MCF 10A (cell line): ENCODE results near the gene PRRT1. TPM values are rescaled to one million over a fixed set of nuclear protein-coding genes. Genes with fewer than 3 reads are reported as not detected.

Experiments
- BruUV-seq: library from RNA; stranded (reverse); fragments of 400-500 nt; replicated peaks from 2 replicates; lab custom pipeline; 2021; lab: Mats Ljungman, UMichigan
- CTCF ChIA-PET: fragments of 300-600 bp; sonication (Branson Sonifier 250); formaldehyde crosslinking; extraction: SDS; loops from one replicate; lab custom pipeline; 2021; ENCODE audit warnings: antibody characterized with exemption, inconsistent platforms; lab: Yijun Ruan, JAX
- POLR2A ChIA-PET: fragments of 300-600, 350-650 bp; sonication (Branson Sonifier 250); formaldehyde crosslinking; extraction: SDS; loops from one replicate; lab custom pipeline; 2020; ENCODE audit warnings: antibody characterized with exemption, inconsistent platforms; lab: Yijun Ruan, JAX
- DNase-seq: peaks from one replicate; pipeline ENCODE4 v3.0.0-alpha.2; 2018; ENCODE audit not compliant: unreplicated experiment
- H3K27ac Mint-ChIP-seq: one replicate; pipeline ENCODE4 v1.8.0; 2022; ENCODE audit warnings: mild to moderate bottlenecking, low read depth, mixed read lengths; ENCODE audit not compliant: unreplicated experiment
- H3K27me3 Mint-ChIP-seq: one replicate; pipeline ENCODE4 v1.8.0; 2022; ENCODE audit warnings: mixed read lengths; ENCODE audit not compliant: insufficient read depth, unreplicated experiment
- H3K36me3 Mint-ChIP-seq: one replicate; pipeline ENCODE4 v1.8.0; 2022; ENCODE audit warnings: mild to moderate bottlenecking, moderate library complexity, mixed read lengths; ENCODE audit not compliant: insufficient read depth, unreplicated experiment
- H3K4me1 Mint-ChIP-seq: one replicate; pipeline ENCODE4 v1.8.0; 2022; ENCODE audit warnings: mixed read lengths; ENCODE audit not compliant: insufficient read depth, unreplicated experiment
- H3K4me3 Mint-ChIP-seq: one replicate; pipeline ENCODE4 v1.8.0; 2022; ENCODE audit warnings: mild to moderate bottlenecking, moderate library complexity, mixed read lengths; ENCODE audit not compliant: unreplicated experiment
- H3K9me3 Mint-ChIP-seq: one replicate; pipeline ENCODE4 v1.8.0; 2022; ENCODE audit warnings: mixed read lengths; ENCODE audit not compliant: unreplicated experiment
- intact Hi-C: fragments of 100-400 bp; cut with micrococcal nuclease; formaldehyde crosslinking; loops from 2 replicates; pipeline ENCODE4 v1.14.1; 2022
- total RNA-seq: library from RNA; stranded (reverse); gene quantifications from 2 replicates; pipeline ENCODE4 v1.2.3, GENCODE V29; 2022
- TF ChIP-seq, protein P1 (sequence below): fragments of 200-600 bp; IDR thresholded peaks from one replicate; pipeline ENCODE4 v1.8.0; 2022; ENCODE audit warnings: antibody characterized with exemption, mild to moderate bottlenecking; ENCODE audit not compliant: unreplicated experiment

Gene PRRT1
- total RNA-seq, 1 experiment from 2014 or later: 0.19 TPM

DNA sequence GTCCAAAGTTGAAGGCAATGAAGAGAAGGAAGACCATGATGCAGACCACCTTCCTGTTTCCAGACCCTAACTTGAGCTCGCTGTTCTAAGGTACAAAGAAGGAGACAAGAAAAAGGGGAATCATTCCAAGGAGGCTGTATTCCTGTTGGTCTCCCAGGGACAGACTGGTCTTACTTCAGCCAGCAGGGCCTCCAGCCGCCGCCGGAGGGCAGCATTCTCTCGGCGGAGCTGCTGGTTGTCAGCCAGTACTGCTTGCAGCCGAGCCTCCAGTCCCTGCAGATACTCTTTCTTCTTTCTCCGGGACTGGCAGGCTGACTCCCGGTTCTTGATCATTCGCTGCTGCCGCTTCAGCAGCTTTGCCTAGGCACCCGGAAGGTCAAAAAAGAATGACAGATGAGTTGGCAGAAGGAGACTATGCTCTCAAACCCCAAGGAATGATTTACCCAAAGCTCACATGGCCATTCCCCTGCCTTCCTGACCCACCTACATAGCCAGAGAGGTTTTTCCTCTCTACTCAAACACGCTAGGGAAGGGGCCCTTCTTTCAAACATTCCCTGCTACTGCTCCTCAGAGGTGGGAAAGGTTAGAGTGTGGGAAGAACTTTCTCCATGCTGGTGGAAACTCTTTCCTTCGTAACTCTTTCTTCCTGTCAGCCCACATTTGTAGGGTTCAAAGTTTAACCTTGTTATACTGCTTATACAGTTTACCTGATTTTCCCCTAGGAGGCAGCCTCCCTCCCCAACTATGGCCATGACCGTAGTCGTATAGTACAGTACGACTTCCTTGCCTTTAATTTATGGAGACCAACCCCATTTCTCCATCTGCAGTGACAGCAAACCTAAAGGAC is 32.7 kb downstream of the PRRT1 start:
- H3K27ac Mint-ChIP-seq: no peak overlapping the region
- CTCF ChIA-PET: interaction anchor here (0.6 to 3.4 kb wide), 32 partner anchors 8 to 680 kb away, joined by 3 to 31 read pairs (median 4); partner anchors contain the start of genes AGPAT1, DDAH2, EGFL8 and FKBPL
- intact Hi-C loops: loop anchor here (1.0 to 5.0 kb wide), 3 partner anchors 35 to 128 kb away; partner anchors contain the start of gene PPT2
- peaks cover 28% of the 10 kb centered on the region for H3K4me1 Mint-ChIP-seq
- H3K36me3 Mint-ChIP-seq: peaks cover 77% of the 10 kb centered on the region
- H3K9me3 Mint-ChIP-seq: no peaks in the 10 kb centered on the region
- DNase-seq: peak; percentile 77
- TF ChIP-seq, protein P1, sequence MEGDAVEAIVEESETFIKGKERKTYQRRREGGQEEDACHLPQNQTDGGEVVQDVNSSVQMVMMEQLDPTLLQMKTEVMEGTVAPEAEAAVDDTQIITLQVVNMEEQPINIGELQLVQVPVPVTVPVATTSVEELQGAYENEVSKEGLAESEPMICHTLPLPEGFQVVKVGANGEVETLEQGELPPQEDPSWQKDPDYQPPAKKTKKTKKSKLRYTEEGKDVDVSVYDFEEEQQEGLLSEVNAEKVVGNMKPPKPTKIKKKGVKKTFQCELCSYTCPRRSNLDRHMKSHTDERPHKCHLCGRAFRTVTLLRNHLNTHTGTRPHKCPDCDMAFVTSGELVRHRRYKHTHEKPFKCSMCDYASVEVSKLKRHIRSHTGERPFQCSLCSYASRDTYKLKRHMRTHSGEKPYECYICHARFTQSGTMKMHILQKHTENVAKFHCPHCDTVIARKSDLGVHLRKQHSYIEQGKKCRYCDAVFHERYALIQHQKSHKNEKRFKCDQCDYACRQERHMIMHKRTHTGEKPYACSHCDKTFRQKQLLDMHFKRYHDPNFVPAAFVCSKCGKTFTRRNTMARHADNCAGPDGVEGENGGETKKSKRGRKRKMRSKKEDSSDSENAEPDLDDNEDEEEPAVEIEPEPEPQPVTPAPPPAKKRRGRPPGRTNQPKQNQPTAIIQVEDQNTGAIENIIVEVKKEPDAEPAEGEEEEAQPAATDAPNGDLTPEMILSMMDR: peak; percentile 91
- no peak overlapping the region for H3K4me3 Mint-ChIP-seq
- POLR2A ChIA-PET: interaction anchor here (0.7 to 3.8 kb wide), 9 partner anchors 9 to 853 kb away, joined by 3 to 34 read pairs (median 3); partner anchors contain the start of genes ATF6B, FKBPL and MICB
- no TSS peak for BruUV-seq
- no peaks in the 10 kb centered on the region for H3K27me3 Mint-ChIP-seq

GRCh38 chr6:32117461-32117860 is 34.3 kb downstream of the PRRT1 start:
- peaks cover 78% of the 10 kb centered on the region for H3K36me3 Mint-ChIP-seq
- CTCF ChIA-PET: interaction anchor here (0.6 to 3.4 kb wide), 10 partner anchors 9 to 75 kb away, joined by 3 to 31 read pairs (median 4); partner anchors contain the start of genes FKBPL, GPSM3 and TNXB
- no peaks in the 10 kb centered on the region for H3K27me3 Mint-ChIP-seq
- TF ChIP-seq, protein P1: no peak
- no TSS peak for BruUV-seq
- POLR2A ChIA-PET: interaction anchor here (1.4 to 3.8 kb wide), 2 partner anchors 9 to 11 kb away, joined by 3 to 34 read pairs; partner anchors contain the start of genes ATF6B and FKBPL
- H3K4me3 Mint-ChIP-seq: no peak overlapping the region
- H3K4me1 Mint-ChIP-seq: peaks cover 28% of the 10 kb centered on the region
- intact Hi-C loops: loop anchor here (5.0 kb wide), 1 partner anchor 130 kb away; no protein-coding TSS in a partner anchor
- DNase-seq: no peak
- H3K9me3 Mint-ChIP-seq: no peaks in the 10 kb centered on the region
- H3K27ac Mint-ChIP-seq: no peak overlapping the region

DNA sequence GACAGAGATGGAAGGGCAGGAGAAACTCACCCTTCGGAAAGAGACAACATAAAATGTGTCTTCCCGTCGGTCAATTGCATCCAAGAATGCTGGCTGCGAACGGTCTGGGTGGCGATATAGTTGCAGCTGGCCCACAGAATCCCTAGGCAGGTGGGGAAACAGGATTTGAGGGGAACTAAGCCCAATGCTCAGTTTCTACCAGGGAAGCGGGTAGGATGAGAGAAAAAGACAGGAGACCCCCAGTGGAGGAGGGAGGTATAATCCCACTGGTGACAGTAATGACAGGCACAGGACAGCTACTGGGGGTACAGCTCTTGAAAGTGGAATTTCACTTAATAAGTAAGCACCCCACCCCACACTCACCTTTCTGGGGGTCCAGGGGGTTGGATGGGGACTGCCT is 35.1 kb downstream of the PRRT1 start:
- TF ChIP-seq, protein P1: no peak
- BruUV-seq: no TSS peak
- Mint-ChIP-seq H3K36me3 (peaks cover 79% of the 10 kb centered on the region), H3K27me3 (no peaks in the 10 kb centered on the region), H3K27ac (no peak overlapping the region), H3K4me3 (no peak overlapping the region), H3K4me1 (peaks cover 28% of the 10 kb centered on the region), H3K9me3 (no peaks in the 10 kb centered on the region)
- POLR2A ChIA-PET: interaction anchor here (1.4 to 3.8 kb wide), 2 partner anchors 8 to 11 kb away, joined by 3 to 34 read pairs; partner anchors contain the start of genes ATF6B and FKBPL
- DNase-seq: no peak
- intact Hi-C loops: loop anchor here (5.0 kb wide), 1 partner anchor 131 kb away; no protein-coding TSS in a partner anchor
- CTCF ChIA-PET: interaction anchor here (0.6 to 3.4 kb wide), 10 partner anchors 8 to 895 kb away, joined by 3 to 31 read pairs (median 4); partner anchors contain the start of genes FKBPL and TNXB
